TTC549 (cell line): ENCODE measurements around the gene VRK3.
"Not testable (repeated sequence)": the region's sequence is repeated elsewhere in the genome, so short reads cannot be mapped to it uniquely, and the experiment has no call there.

Experiments
- FAIRE-seq: peaks from 2 replicates; lab custom pipeline; 2012; peaks lifted over from hg19 to GRCh38; lab: Jason Lieb, UNC

Gene VRK3

GRCh38 chr19:50025022-50025793, at the start of gene VRK3:
Gene VRK3, minus strand, starts transcription at chr19:50025372. Its CDS starts 9,210 bp downstream, at chr19:50016162.
- FAIRE-seq, result peak; percentile 96

- not testable (repeated sequence) for FAIRE-seq
Observed at GRCh38 chr19:50068382-50068781, 43.2 kb upstream of the VRK3 start.

GRCh38 chr19:50067575-50067974, 42.4 kb upstream of the VRK3 start:
- no peak for FAIRE-seq

- no peak for FAIRE-seq
Observed at GRCh38 chr19:50065938-50066337, 40.8 kb upstream of the VRK3 start.

GRCh38 chr19:50061650-50062049, 36.5 kb upstream of the VRK3 start:
- FAIRE-seq, result no peak

GRCh38 chr19:50060107-50060506, 34.9 kb upstream of the VRK3 start:
- no peak for FAIRE-seq

DNA sequence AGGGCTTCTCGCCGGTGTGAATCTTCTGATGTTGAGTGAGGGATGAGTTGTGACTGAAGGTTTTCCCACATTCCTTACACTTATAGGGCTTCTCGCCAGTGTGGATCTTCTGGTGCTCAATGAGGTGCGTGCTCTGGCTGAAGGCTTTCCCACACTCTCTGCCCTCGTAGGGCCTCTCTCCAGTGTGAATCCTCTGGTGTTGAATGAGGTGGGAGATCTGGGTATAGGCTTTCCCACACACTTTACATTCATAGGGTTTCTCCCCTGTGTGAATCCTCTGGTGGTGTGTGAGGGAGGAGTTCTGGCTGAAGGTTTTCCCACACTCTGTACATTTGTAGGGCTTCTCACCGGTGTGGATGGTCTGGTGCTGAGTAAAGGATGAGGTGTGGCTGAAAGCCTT, 33.9 kb upstream of the VRK3 start:
- FAIRE-seq, result no peak

- FAIRE-seq, result no peak
Observed at GRCh38 chr19:50058425-50058824, 33.3 kb upstream of the VRK3 start.

- FAIRE-seq, result no peak
Observed at GRCh38 chr19:50053119-50053518, 27.9 kb upstream of the VRK3 start.

GRCh38 chr19:50051964-50052363, 26.8 kb upstream of the VRK3 start:
- no peak for FAIRE-seq

- FAIRE-seq, result not testable (repeated sequence)
Observed at GRCh38 chr19:50051228-50051895, 26.2 kb upstream of the VRK3 start.

DNA sequence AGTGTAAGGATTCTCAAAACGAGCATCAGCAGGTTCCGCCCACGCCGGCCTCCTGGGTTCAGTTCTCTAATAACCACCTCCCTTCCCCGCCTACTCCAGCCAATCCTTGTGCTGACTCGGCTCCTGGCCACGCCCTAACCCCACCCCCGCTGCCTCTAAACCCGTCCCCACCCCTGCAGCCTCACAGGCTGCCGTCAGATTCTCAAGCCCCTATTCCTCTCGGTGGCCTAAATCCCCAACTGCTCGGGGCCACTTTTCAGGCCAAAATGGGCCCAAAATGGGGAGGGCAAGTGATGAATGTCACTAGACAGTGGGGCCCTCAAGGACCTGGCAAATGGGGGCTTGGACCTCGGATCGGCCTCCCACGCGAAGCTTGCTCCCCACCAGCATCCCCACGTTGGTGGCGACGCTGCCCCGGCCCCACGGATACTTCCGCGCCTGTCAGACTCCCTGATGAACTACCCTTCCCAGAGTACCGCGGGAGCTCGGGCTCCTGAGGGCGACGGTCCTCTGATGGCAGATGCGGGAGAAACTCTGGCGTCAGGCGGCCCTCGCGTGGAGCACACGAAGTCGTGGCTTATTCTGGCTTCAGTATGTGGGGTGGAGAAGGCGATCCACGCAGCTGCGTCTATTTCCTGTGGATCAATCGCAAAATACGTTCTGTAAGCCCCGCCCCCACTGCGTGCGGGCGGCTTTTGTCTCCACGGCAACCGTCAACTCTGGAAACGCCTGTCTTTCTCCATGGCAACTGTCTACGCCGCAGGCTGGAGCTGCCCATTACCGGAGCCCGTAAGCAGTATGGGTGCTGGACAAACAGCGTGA, 25.4 kb upstream of the VRK3 start:
- FAIRE-seq, result no peak

DNA sequence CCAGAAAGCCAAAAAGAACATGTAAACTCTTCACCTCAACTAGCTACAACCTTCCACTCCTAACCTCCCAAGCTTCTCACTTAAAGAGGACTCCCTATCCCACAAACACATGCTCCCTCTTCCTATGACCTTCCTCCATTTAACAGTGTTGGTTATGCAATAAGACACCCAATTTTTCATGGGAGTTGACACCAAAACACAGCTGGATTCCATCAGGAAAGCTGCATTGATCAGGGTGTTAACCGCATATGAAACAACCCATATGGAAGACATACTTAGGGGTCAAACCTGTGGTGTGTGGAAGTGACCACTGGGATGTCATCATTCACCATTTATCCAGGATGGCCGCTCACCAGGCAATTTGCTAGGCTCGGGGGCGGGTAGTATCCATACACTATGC, 22.5 kb upstream of the VRK3 start:
- no peak for FAIRE-seq

GRCh38 chr19:50046649-50047503, 21.7 kb upstream of the VRK3 start:
- no peak for FAIRE-seq

DNA sequence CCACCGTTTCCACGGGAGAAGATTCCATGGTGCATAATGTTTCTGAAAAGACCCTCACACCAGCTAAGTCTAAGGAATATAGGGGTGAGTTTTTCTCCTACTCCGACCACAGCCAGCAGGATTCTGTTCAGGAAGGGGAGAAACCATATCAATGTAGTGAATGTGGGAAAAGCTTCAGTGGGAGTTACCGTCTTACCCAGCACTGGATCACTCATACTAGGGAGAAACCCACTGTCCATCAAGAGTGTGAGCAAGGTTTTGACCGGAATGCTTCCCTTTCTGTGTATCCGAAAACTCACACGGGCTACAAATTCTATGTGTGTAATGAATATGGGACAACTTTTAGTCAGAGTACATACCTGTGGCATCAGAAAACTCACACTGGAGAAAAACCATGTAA, 19.8 kb upstream of the VRK3 start:
- FAIRE-seq, result no peak

- no peak for FAIRE-seq
Observed at GRCh38 chr19:50043967-50044366, 18.8 kb upstream of the VRK3 start.

DNA sequence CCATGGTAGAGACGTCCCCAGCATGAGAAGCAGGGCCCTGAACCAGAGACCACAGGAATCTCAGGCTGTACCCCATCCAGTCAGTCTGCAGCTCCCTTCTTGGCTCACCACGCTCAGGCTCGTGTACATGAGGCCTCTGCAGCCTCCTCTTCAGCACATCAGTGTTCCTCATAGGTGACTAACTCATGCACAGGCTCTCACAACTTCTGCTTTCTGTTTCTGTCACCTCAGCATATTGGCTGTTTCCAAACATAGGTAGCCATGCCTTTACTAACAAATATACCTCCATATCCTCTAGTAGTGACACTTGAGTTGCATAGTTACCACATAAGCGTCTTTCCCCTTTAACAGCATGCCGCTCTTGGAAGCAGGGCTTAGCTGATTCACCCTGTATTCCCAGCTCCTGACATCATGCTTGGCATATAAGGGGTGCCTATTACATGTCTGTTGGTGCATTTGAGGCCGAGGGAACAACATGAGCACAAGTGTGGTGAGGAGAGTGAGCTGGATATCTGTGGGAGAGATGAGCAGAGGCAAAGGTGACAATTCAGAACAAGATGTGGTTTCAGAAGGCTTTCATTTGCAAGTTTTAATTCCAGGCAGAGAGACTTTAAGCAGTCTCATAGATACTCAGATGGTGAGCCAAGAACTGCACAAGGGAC, 17.3 kb upstream of the VRK3 start:
- FAIRE-seq, result no peak

DNA sequence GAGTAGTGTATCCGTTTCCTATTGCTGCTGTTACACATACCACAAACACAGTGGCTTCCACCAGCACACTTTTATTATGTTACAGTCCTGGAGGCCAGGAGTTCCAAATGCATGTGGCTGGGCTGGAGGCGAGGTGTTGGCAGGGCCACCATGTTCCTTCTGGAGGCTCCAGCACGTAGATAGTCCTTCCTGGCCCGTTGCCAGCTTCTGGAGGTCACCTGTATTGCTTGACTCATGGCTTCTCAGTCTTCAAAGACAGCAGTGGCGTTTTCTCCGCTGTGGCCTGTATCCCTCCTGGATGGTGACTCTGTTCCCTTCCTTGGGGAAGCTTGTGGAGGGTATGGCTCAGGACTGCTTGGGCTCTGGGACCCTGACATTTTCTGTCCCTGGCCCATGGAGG, 15.8 kb upstream of the VRK3 start:
- FAIRE-seq, result no peak

GRCh38 chr19:50039968-50040367, 14.8 kb upstream of the VRK3 start:
- FAIRE-seq, result no peak

GRCh38 chr19:50036908-50037307, 11.7 kb upstream of the VRK3 start:
- FAIRE-seq, result no peak

DNA sequence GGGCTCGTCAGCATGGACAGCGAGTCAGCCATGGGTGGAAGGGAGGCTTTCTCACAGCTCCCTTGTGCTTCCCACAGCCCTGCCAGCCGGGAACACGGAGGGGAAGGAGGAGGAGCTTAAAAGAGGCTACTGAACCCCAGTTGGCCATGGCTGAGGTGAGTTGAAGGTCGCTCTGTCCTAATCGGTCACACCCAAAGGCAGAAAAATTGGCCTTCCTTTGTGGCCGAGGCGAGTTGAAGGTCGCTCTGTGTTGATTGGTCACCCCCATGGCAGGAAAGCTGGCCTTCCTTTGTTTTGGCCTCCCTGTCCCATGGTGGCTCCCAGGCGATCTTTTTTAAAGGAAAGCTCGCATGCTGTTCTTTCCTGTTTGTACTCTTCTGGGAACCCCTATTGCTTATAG, 5.8 kb upstream of the VRK3 start:
- FAIRE-seq, result no peak

DNA sequence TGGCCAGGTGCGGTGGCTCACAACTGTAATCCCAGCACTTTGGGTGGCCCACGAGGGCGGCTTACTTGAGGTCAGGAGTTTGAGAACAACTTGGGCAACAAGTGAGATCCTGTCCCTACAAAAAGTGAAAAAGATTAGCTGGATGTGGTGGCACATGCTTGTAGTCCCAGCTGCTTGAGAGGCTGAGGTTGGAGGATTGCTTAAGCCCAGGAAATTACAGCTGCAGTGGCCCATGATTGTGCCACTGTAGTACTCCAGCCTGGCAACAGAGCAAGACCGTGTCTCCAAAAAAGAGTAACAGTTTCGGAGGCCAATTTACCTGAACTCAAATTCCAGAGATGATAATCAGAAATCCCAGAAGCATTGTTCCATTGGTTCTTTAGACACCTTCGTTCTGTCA, 5.1 kb upstream of the VRK3 start:
- FAIRE-seq, result no peak
